Activated CD4-positive, alpha-beta T cell treated with anti-CD3 and anti-CD28 coated beads, Interleukin-10, Interleukin-2, amounts not matched to agents 100 ng/mL and 50 ng/mL, durations not matched to agents 16 hours and 8 hours (primary cell): Measurements from ENCODE around the gene KIAA0513.
"Not testable (repeated sequence)": the region's sequence is repeated elsewhere in the genome, so short reads cannot be mapped to it uniquely, and the experiment has no call there.

ENCODE experiments used
- DNase-seq: peaks from one replicate; pipeline ENCODE4 v3.0.0-alpha.2; 2020

The KIAA0513 gene

DNA sequence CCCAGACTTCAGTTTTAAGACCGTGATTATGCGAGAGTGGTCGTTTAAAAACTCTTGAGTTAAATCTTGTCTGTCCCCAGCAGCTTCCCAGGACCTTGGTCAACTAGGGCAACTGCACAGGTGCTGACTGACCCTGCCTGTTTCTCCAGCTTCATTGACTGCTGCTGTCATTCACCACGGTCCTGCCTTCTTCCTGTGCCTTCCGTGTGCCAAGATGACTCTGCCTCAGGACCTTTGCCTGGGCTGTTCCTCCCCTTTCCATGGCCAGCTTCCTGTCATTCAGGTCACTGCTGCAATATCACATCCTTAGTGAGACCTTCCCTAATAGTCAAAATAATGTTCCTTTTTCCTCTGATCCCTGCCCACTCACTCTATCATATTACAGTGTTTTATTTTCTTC, 3.9 kb downstream of the KIAA0513 start:
- no peak for DNase-seq

DNA sequence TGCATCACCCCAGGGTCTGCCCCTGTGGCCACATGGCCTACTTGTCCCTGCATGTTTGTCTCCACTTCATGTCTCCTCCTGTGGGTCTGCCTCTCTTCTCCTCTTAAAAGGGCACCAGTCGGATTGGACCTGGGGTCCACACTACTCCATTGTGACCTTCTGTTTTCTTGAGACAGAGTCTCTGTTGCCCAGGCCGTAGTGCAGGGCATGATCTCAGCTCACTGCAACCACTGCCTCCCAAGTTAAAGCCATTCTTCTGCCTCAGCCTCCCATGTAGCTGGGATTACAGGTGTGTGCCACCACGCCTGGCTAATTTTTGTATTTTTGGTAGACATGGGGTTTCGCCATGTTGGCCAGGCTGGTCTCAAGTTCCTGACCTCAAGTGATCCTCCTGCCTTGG, 4.6 kb downstream of the KIAA0513 start:
- DNase-seq = not testable (repeated sequence)

DNA sequence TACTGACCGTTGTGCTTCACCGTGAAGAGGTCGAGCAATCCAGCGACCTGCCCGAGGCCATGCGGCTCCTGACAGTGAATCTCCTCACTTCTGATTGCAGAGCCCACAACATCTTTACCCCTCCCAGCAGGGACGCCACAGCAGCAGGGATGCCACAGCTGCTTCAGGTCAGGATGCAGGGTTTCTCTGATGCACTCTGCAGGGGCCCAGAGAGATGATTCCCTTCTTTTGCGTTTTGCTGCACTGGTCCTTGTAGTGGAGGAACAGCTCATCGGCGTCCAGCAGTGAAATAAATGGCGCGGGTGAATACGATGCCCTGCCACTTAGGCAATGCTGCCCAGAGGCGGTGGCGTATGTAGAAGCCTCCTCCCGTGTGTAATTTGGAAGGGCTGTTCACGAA, 5.6 kb downstream of the KIAA0513 start:
- no peak for DNase-seq

DNA sequence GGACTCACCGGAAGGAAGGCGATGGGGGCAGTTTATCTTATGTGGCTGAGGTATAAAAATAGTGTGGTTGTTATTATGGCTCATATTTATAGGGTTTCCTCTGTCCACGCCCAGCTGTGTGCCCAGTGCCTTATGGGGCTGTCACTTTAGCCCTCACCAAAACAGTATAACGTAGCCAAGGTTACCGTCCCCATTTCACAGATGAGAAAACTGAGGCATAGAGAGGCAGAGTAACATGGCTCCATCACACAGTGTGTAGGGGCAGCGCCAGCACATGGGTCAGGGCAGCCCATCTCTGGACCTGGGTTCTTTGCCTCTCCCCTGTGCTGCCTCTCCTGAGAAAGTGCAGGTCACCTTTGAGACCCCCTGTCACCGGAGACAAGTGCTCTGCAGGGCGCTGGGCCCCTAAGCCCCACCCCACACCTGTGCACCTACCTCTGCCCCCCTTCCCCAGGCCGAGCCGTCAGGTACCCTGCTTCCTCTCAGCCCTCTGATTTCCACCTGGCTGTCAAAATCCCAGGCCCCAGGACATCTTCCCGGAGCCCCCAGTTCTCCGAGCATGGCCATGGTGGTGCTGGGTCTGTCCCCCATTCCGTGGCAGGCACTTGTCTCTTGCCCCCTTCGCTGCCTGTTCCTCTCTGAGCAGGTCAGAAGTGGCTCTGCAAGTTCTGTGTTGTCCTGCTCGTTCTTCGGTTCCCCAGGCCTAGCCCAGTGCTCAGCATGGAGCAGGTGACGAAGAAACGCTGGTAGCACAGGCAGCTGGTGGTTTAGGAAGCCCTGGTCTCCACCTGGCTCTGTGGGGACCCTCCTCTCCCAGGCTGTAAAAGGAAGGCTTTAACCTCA, 7.2 kb downstream of the KIAA0513 start:
- no peak for DNase-seq

DNA sequence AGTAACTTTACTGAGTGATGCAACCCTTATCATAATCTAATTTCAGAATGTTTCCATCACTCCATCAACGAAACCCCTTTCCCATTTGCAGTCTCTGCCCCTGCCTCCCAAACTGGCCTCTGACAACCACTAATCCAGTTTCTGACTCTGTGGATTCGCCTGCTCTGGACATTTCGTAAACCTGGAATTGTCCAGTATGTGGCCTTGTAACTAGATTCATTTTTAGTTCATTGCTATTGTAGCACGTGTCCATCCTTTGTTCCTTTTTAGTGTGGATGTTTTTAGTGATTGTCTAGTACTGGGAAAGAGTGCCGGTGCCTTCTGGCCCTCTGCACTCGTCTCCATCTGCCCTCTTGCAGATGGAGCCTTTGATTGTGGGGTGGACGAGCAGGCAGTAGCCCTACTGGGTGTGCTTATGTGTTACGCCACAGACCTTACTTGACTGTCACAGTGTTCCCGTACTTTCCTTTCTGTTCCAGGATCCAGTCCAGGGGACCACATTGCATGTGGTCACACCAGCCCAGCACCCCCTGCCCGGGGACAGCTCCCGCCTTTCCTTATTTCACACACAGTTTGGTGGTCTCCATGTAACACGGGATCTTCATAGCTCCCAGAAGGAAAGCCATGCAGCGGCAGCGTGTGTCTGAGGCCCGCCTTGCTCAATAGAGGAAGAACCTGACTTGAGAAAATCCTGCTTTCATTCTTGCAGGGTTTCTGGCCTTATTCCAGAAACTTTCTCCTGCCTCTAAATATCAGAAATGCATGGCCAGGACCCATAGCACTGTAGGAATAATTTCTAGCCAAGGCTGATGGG, 8.8 kb downstream of the KIAA0513 start:
- no peak for DNase-seq

DNA sequence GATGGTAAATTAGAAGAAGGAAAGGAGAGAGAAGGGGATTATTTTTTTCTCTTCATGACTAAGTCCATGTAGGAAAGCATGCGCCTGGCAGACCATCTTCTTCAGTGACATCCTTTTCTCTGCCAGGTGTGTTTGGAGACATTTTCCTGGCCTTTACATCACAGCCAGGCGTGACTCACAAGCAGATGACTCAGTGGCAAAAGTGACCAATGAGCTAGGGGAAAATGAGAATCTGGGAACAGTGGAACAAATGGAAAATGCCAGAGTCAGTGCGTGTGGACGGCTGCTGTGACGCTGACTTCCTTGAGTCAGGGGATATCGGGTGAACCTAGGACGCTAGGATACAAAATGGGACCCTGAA, 9.4 kb downstream of the KIAA0513 start:
- no peak for DNase-seq

DNA sequence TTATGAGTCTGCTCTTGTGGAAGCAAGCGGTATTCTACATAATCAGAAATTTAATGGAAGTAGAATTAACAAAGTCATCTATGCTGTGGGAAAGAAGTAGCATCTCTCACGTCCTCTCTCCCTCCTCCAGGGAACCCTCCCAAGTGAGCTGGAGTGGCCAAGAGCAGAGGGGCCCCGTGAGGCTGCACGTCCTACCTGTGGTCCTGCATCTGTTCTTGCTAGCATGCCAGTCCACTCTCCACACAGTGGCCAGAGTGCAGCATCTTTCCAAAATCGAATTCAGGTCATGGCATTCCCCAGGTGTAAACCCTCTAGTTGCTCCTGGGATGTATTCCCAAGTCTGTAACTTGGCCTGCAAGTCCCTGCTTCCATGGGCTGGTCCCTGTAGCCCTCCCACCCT, 10.1 kb downstream of the KIAA0513 start:
- DNase-seq = no peak

DNA sequence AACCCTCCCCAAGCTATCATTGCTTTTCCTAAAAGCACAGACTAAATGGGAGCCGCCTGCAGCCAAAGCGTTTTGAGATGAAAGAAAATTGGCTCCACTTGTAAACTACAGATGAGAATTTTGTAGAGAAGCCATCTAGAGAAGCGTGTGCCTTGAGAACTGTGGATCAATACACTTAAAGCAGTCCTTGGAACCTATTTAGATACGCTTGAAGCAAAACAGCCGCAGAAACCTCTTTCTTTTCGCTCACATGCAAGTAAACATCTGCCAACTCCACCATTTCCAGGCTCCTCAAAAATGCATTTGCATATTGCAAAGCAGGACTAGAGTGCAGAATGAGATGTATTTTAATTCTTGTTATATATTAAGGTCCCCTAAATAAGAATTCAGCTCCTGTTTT, 13.1 kb downstream of the KIAA0513 start:
- DNase-seq = no peak

DNA sequence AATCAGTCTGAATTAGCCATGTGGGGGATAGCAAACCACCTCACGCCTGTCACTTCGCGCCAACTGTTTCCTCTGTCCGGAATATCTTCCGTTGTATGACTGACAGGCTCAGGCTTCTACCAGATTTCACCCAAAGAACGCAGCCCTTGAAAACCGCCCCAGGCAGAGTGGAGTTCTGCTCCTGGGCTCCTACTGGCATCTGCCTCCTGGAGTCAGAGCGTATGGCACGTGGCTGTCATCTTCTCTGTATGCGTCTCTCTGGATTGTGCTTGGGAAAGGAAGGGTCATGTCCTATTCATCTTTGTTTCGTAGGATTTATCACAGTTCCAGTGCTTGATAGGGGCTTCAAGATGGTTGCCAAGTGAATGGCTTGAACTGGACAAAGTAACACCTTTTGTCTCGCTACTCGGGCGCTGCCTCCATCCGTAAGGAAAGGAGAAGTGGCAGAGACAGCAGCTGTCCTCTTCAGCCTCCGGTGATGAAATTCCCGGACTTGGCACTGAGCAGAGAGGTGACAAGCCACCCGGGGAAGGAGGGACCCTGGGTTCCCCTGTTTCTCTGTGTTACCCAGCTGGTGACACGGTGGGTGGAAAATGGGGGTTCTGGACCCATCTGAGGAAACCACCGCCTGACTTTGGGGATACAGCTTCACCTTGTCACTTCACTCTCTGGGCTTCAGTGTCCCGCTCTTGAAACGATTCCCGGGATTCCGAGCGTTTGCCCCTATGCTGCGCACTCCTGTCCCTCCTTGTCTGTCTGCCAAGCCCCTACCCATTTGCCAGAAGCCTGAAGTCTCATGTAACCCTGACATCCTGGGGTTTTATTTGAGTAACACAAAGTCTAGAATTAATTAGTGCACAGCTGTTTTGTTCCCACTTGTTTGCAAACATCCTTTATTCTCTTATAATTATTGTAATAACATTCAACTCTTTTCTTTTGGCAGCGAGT, 13.9 kb downstream of the KIAA0513 start:
- DNase-seq = no peak

DNA sequence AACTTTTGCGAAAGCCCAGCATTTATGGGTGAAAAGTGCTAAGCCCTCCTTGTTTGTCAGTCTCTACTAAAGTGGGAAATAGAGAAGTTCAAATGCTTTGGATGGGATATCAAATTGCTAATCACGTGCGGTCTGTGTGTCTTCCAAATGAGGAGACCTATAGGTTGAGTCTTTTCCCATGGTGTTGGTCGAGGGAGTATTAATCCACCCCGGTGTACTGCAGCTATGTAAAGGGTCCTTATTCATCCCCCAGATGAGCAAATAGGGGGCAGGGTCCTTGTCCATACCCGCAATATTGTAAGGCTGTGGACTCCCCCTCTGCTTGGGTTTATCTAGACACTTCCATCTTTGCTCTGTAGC, 14.6 kb downstream of the KIAA0513 start:
- DNase-seq = no peak

DNA sequence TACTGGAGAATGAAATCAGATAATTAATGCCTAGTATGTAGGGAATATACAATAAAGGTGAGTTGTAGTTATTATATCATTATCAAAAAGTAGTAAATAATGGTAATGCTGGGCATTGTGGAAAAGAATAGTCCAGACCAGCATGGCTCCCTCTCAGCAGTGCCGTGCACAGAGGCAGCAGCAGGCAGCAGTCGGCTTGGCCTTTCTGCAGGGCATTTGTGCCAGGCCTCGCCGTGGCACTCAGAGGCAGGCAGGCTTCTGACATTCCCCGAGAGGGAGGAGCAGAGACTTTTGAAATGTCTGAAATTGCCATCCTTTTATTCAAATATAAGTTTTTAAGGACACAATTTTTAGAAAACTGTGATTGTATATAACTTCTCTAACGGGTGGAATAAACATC, 15.0 kb downstream of the KIAA0513 start:
- DNase-seq = no peak

DNA sequence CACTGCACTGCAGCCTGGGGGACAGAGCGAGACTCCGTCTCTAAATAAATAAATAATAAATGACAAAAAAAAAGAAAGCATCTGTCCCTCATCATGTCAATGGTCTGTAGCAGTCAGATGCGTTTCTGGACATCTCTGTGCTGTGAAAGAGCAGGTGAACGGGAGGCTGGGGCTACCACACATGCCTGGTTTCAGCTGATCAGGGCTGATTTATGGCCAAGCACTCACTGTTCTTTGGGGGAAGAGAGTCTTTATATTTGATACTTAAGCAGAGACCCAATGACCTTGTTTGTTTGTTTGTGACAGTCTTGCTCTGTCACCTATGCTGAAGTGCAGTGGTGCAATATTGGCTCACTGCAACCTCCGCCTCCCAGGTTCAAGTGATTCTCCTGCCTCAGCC, 17.5 kb downstream of the KIAA0513 start:
- DNase-seq = no peak

DNA sequence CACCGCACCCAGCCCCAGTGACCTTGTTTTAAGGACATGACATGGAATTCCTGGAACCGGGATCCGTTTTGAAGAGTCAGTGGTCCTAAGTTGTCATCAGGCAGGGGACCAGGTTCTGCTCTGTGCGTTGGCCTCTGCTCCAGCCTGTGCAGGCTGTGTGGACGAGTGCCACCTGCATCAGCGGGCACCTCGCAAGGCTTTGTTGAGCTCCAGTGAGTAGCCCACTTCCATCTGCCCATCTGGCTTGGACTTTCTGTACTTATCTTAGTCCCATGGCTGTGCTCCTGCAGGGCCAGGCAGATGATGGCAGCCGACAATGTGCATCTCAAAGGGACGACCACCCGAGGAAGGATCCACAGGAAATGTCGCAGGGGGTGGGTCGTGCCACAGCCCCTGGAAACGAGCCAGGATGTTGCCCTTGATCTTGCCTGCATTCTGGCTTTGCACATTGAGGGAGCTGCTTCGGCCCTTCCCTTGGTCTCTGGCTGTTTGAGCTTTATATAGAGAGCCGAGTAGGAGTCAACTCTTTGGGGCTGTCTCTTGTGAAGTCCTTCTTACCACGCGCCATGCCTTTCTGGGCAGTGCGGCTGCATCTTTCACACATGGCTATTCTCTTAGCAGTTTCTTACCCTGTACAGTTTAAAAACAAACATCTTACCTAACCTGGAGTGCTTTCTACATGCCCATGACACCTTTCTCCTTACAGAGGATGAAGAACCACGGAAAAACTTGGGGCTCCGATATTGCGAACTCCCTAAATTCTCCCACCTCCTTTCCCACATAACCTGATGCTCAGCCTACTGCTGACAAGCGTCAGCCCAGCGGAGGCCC, 18.3 kb downstream of the KIAA0513 start:
- no peak for DNase-seq

DNA sequence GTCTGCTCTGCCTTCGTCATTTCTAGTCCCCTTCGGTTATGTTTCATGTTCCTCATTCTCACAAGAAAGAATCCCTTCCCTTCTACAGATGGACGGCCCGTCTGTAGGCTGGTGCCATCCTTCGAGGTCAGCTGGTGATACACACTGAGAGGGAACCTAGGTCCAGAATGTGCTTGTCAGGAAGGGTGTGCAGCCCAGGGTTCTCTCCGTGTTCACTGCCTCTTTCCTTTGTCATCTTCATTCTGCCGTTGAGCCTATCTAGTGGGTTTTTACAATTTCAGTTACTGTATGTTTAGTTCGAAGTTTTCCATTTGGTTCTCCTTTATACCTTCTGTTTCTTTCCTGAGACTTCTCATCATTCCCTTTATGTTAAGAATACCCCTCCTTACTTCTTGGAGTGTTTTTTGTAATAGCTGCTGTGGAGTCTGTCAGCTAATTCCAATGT, 18.9 kb downstream of the KIAA0513 start:
- DNase-seq = no peak

DNA sequence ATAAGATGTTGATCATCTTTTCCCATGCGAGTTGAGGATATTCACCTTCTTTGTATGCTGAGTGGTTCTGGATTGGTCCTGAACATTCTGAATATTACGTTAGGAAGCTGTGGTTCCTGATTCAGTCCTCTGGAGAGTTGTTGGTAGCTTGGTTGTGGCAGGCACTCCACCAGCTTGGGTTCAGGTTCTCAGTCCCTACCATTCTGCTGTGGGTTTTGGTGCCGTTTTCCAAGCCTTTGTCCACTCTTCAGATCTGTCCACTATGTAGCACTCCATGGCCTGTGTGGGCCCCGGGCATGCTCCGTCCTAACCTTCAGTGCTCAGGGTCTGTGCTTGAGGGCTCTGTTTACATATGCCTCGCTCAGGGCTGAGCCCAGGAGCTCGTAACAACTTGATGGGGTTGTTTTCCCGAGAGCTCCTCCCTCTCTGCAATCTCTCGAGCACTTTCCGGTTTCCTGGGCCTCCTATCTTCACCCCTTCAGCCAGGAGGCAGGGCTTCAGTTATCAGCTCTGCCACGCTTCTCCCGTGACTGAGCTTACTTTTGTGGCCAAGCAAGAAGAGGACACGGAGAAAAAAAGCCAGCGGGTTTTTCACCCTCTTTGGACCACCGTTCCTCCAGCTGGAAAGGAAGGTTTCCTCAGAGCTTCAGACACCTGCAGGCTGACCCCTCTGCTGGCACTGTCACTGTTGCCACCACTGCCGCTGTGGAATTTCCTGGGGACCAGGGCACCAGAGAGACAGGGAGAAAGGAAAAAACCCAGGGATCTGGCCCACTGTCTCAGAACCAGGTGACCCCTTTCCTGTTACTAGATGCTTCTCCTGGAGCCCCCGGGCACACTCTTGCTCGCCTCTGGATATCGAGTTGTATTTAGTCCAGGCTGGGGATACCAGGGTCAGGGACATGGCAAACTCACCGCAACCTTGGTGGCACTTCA, 19.6 kb downstream of the KIAA0513 start:
- DNase-seq = no peak

DNA sequence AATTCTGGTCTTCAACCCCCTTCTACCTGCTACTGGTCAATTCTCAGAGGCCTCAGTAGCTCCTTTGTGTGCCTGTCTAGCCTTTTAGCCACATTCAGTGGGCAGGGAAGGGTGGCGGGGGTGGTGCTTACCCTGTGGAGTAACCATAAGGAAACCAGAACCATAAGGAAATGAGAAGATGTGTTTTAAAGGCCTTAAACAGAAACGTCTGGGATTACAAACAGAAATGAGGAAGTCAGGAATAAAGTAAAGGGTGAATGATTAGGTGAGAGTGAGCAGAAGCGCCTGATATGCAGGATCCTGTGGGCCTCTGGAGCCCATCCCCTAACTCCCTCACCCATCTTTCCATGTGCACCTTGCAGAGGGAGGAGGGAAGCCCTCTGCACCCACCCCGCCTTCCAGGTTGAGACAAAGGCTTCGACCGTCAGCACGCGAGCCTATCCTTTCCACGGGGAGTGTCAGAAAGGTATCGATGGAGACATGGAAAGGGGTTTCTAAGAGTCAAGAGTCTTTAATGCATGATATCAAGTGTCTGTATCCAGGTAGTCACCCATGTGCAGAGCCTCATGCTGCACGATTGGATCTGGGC, 20.4 kb downstream of the KIAA0513 start:
- DNase-seq = no peak

DNA sequence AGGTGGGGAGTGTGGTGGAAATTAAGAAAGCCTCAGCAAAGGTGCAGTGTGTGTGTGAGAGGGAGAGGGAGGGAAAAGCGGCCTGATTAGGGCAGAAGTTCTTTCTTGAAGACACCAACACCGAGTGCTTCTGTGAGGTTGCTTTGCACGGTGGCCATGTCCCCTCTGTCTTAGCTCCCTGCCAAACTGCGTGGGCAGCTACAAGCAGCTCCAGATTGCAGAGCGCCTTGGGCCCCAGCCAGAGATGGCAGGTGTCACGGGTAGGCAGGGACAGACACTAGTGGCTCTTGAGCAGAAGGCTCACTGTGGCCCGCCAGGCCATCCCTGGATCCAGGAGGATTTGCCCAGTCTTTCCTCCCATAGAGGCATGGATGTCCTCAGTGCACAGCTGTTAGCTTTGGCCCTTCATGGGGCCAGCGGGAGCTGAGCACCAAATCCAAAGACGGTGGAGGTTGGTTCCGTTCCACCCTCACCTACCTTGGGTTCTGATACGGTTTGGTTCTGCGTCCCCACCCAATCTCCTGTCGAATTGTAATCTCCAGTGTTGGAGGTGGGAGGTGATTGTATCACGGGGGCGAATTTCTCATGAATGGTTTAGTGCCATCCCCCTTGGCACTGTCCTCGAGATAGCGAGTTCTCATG, 21.4 kb downstream of the KIAA0513 start:
- DNase-seq = no peak

DNA sequence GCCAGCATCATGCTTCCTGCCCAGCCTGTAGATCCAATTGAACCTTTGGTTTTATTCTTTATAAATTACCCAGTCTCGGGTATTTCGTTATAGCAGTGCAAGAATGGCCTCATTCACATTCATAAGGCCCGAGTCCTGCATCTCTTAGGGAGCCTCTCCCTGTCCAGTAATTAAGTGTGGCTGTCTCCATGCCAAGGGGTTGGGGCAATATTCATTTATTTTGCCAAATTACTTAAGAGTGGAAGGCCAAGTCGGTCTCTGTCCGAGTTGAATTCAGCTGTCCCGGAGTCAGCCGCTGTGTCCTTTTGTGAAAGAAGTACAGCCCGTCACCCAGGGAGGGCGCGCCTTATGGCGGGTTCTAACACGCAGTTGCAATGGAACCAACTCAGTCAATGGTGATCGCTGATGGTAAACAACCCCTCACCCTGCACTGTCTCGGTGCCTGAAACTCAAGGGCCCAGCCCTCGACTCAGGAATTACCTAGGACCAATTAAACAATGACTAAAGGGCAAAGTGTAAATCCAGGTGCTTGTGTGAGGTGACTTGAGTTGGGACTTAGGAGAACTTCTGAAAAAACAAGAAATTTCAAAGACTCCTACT, 22.2 kb downstream of the KIAA0513 start:
- DNase-seq = no peak

DNA sequence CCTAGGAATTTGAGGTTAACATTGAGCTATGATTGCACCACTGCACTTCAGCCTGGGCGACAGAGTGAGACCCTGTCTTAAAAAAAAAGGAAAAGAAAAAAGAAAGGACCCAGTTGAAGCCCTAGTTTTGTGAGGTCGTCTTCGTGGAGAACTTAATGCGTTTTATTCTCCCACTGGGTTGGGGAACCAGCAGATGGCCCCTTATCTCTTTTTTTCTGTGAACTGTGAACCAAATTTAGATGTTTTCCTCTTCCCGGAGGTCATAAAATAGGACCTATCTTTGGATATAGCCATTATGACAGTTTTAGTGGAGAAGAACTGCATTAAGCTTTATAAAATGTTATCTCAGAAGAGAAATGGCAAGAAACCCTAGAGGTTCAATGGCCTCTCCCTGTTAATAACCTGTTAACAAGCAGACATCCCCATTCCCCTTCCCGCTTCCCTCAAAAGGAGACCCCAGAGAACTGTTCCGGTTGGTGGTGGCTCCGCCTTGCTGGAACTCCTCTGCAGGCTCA, 23.5 kb downstream of the KIAA0513 start:
- DNase-seq = no peak

DNA sequence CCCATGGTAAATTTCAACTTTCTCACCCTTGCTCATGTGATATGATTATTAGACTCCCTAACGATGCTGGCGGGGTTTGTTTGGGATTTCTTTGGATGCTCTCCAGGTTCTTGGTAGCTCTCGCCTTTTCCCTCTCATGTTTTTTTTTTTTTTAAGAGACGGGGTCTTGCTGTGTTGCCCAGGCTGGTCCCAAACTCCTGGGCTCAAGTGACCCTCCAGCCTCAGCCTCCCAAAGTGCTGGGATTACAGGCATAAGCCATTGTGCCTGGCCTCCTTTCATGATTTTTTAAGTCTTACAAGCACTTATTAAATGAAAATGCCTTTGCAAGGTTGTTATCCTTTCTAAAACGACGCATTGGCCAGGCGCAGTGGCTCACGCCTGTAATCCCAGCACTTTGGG, 24.1 kb downstream of the KIAA0513 start:
- DNase-seq = no peak
